Stimulated activated CD4-positive, alpha-beta T cell treated with anti-CD3 and anti-CD28 coated beads, Interleukin-4, amount 100 ng/mL, for 48 hours (primary cell): ENCODE data around the gene CFAP61.
"Not testable (repeated sequence)": the region's sequence is repeated elsewhere in the genome, so short reads cannot be mapped to it uniquely, and the experiment has no call there.

ENCODE experiments used
- DNase-seq, 2 donors: peaks; one replicate each; pipeline ENCODE4 v3.0.0-alpha.2; 2020; ENCODE audit warnings: low read depth in 2 of 2

CFAP61 gene

GRCh38 chr20:20089018-20089417, 36.7 kb downstream of the CFAP61 start:
- no peak for DNase-seq

- DNase-seq = no peak
Measured at GRCh38 chr20:20089939-20090338, 37.6 kb downstream of the CFAP61 start.

- no peak for DNase-seq
Measured at GRCh38 chr20:20092827-20093226, 40.5 kb downstream of the CFAP61 start.

- no peak for DNase-seq
Measured at GRCh38 chr20:20094410-20094809, 42.1 kb downstream of the CFAP61 start.

GRCh38 chr20:20095114-20095872, 43.0 kb downstream of the CFAP61 start:
- no peak for DNase-seq

GRCh38 chr20:20096421-20096820, 44.1 kb downstream of the CFAP61 start:
- DNase-seq = no peak

GRCh38 chr20:20100881-20101280, 48.5 kb downstream of the CFAP61 start:
- no peak for DNase-seq

- DNase-seq = no peak
Measured at GRCh38 chr20:20102163-20102562, 49.8 kb downstream of the CFAP61 start.

- DNase-seq = no peak
Measured at GRCh38 chr20:20102716-20103258, 50.5 kb downstream of the CFAP61 start.

GRCh38 chr20:20103486-20103885, 51.2 kb downstream of the CFAP61 start:
- DNase-seq = no peak

- not testable (repeated sequence) for DNase-seq
Measured at GRCh38 chr20:20123187-20123586, 70.9 kb downstream of the CFAP61 start.

GRCh38 chr20:20130399-20130798, 78.1 kb downstream of the CFAP61 start:
- DNase-seq = no peak

- DNase-seq = no peak
Measured at GRCh38 chr20:20134941-20135575, 82.7 kb downstream of the CFAP61 start.

- no peak for DNase-seq
Measured at GRCh38 chr20:20136313-20136712, 84.0 kb downstream of the CFAP61 start.

GRCh38 chr20:20137851-20138250, 85.5 kb downstream of the CFAP61 start:
- no peak for DNase-seq

- no peak for DNase-seq
Measured at GRCh38 chr20:20138301-20139064, 86.2 kb downstream of the CFAP61 start.

GRCh38 chr20:20139403-20139802, 87.1 kb downstream of the CFAP61 start:
- DNase-seq = no peak

GRCh38 chr20:20143165-20143564, 90.8 kb downstream of the CFAP61 start:
- DNase-seq = no peak

- DNase-seq = no peak
Measured at GRCh38 chr20:20143646-20144045, 91.3 kb downstream of the CFAP61 start.

GRCh38 chr20:20148779-20149178, 96.4 kb downstream of the CFAP61 start:
- no peak for DNase-seq

- DNase-seq = no peak
Measured at GRCh38 chr20:20150241-20150640, 97.9 kb downstream of the CFAP61 start.

GRCh38 chr20:20160520-20160919, 108.2 kb downstream of the CFAP61 start:
- no peak for DNase-seq
